Activated B cell treated with CpG ODN at 0.5 μM for 24 hours (primary cell): ENCODE data around the gene TMC4. TPM values are rescaled to one million over a fixed set of nuclear protein-coding genes. Genes with fewer than 3 reads are reported as not detected.
A peak's percentile ranks its signal among the peaks of the same experiment; 100 is the strongest.

Source experiments
- ATAC-seq: fragments of 200-7000 bp; cut with Tn5 transposase; one replicate; pipeline ENCODE4 v1.10.0; 2021; ENCODE audit warnings: low read depth, mild to moderate bottlenecking, moderate library complexity
- CTCF ChIA-PET: fragments of 350-600 bp; sonication (Branson Sonifier 250); formaldehyde crosslinking; loops from one replicate; lab custom pipeline; 2021; ENCODE audit warnings: antibody characterized with exemption; lab: Charles Lee
- POLR2A ChIA-PET: fragments of 350-600 bp; sonication (Branson Sonifier 250); formaldehyde crosslinking; loops from one replicate; lab custom pipeline; 2021; ENCODE audit warnings: antibody characterized with exemption; lab: Charles Lee
- DNase-seq: peaks from one replicate; pipeline ENCODE4 v3.0.0; 2022
- H3K27ac Mint-ChIP-seq: one replicate; pipeline ENCODE4 v1.8.0; 2020; ENCODE audit warnings: mixed read lengths
- H3K27me3 Mint-ChIP-seq: one replicate; pipeline ENCODE4 v1.8.0; 2021; ENCODE audit warnings: mixed read lengths
- H3K36me3 Mint-ChIP-seq: one replicate; pipeline ENCODE4 v1.8.0; 2021; ENCODE audit warnings: low read depth, mixed read lengths
- H3K4me1 Mint-ChIP-seq: one replicate; pipeline ENCODE4 v1.8.0; 2021; ENCODE audit warnings: mixed read lengths
- H3K4me3 Mint-ChIP-seq: one replicate; pipeline ENCODE4 v1.8.0; 2020; ENCODE audit warnings: mild to moderate bottlenecking, mixed read lengths
- H3K9me3 Mint-ChIP-seq: one replicate; pipeline ENCODE4 v1.8.0; 2020; ENCODE audit warnings: mixed read lengths
- intact Hi-C: fragments of 100-400 bp; cut with micrococcal nuclease; formaldehyde crosslinking; loops from one replicate; pipeline ENCODE4 v1.15.1; 2024
- total RNA-seq: library from RNA; stranded (reverse); gene quantifications from 2 replicates; pipeline ENCODE4 v1.2.3, GENCODE V29; 2022
- TF ChIP-seq, protein P1 (sequence below): fragments of 200-600 bp; IDR thresholded peaks from one replicate; pipeline ENCODE4 v1.8.0; 2022; ENCODE audit warnings: antibody characterized with exemption, mild to moderate bottlenecking

The TMC4 gene
- total RNA-seq, 1 donor from 2014 or later = not detected

DNA sequence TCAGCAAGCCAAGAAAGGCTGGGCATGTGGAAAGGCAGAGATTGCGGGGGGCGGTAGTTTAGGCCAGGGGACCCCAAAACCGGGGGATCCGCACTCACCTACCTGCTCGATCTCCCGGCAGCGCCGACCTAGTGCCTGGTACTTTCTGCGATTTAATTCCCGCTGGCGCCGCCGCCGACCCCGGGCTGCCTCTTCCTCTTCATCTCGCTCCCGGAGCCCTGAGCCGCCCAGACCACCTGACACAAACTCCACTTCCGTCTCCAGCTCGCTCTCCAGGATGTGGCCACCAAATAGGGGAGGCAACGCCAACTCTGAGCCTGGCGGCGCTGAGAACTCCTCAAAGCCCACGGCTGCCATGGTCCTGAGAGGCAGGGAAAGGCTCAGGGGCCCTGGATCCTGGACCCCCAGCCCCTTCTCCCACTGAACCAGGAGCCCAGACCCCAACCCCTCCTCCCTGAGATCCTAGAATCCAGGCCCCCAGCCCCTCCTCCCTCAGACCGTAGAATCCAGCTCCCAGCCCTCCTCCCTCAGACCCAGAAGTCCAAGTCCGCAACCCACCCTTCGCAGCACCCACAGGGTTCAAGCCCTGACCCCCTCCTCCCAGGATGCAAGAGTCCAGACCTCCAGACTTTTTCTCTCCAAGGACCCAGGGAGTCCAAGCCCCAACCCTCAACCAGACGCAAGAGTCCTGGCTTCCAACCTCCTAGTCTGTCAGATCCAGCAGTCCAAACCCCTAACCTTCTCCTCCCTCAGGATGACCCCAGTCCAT, 58.4 kb downstream of the TMC4 start:
- H3K27ac Mint-ChIP-seq = peak overlapping the region; percentile 98
- peaks cover 42% of the 10 kb centered on the region for H3K36me3 Mint-ChIP-seq
- H3K9me3 Mint-ChIP-seq = no peaks in the 10 kb centered on the region
- intact Hi-C loops = loop anchor here (1.0 to 5.0 kb wide), 8 partner anchors 12 to 1293 kb away; partner anchors contain the start of genes CNOT3, LENG1, LENG8 and MYADM
- DNase-seq (no peak), ATAC-seq (no peak)
- TF ChIP-seq, protein P1, sequence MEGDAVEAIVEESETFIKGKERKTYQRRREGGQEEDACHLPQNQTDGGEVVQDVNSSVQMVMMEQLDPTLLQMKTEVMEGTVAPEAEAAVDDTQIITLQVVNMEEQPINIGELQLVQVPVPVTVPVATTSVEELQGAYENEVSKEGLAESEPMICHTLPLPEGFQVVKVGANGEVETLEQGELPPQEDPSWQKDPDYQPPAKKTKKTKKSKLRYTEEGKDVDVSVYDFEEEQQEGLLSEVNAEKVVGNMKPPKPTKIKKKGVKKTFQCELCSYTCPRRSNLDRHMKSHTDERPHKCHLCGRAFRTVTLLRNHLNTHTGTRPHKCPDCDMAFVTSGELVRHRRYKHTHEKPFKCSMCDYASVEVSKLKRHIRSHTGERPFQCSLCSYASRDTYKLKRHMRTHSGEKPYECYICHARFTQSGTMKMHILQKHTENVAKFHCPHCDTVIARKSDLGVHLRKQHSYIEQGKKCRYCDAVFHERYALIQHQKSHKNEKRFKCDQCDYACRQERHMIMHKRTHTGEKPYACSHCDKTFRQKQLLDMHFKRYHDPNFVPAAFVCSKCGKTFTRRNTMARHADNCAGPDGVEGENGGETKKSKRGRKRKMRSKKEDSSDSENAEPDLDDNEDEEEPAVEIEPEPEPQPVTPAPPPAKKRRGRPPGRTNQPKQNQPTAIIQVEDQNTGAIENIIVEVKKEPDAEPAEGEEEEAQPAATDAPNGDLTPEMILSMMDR = no peak
- peaks cover 36% of the 10 kb centered on the region for H3K4me1 Mint-ChIP-seq
- ChIA-PET CTCF (interaction anchor here (0.6 to 1.0 kb wide), 2 partner anchors 22 to 23 kb away, joined by 3 to 4 read pairs; partner anchors contain the start of gene CNOT3), POLR2A (interaction anchor here (0.5 to 3.1 kb wide), 16 partner anchors 8 to 1485 kb away, joined by 3 to 61 read pairs (median 4); partner anchors contain the start of genes CNOT3, FIZ1, LENG1 and LENG8)
- no peaks in the 10 kb centered on the region for H3K27me3 Mint-ChIP-seq
- H3K4me3 Mint-ChIP-seq = peak overlapping the region; percentile 94

Other genes starting within 250 kb of the TMC4 start
- gene CACNG8, start 210.2 kb downstream of the TMC4 start, total RNA-seq = not detected in 2 replicates
- not detected in 2 replicates for gene CACNG6, start 181.5 kb downstream of the TMC4 start, total RNA-seq
- not detected in 2 replicates for gene VSTM1, start 109.3 kb downstream of the TMC4 start, total RNA-seq
- gene TARM1, start 91.8 kb downstream of the TMC4 start, total RNA-seq = not detected in 2 replicates
- 0.16 TPM in 1 of 2 replicates, not detected in the other for gene OSCAR, start 72.4 kb downstream of the TMC4 start, total RNA-seq
- 94.7 and 96.1 TPM in 2 replicates for gene NDUFA3, start 70.3 kb downstream of the TMC4 start, total RNA-seq
- gene TFPT, start 57.5 kb downstream of the TMC4 start, total RNA-seq = 16.6 and 17.9 TPM in 2 replicates
- 78.9 and 79.3 TPM in 2 replicates for gene PRPF31, start 57.4 kb downstream of the TMC4 start, total RNA-seq
- gene CNOT3, start 35.4 kb downstream of the TMC4 start, total RNA-seq = 53.2 and 64.6 TPM in 2 replicates
- gene LENG1, start 13.4 kb downstream of the TMC4 start, total RNA-seq = 8.3 and 8.4 TPM in 2 replicates
- 15.2 and 21.4 TPM in 2 replicates for gene MBOAT7, start 16.4 kb upstream of the TMC4 start, total RNA-seq
- gene TSEN34, start 18.1 kb upstream of the TMC4 start, total RNA-seq = 15.0 and 19.4 TPM in 2 replicates
- 1,946 and 2,185 TPM in 2 replicates for gene RPS9, start 27.7 kb upstream of the TMC4 start, total RNA-seq
- gene LILRB3, start 49.8 kb upstream of the TMC4 start, total RNA-seq = 0.37 and 1.1 TPM in 2 replicates
- gene LILRA6, start 69.6 kb upstream of the TMC4 start, total RNA-seq = not detected in 2 replicates
- gene LILRB5, start 84.1 kb upstream of the TMC4 start, total RNA-seq = 0.24 and 0.38 TPM in 2 replicates
- gene LILRB2, start 108.0 kb upstream of the TMC4 start, total RNA-seq = 7.6 and 7.9 TPM in 2 replicates
- 1.3 and 1.9 TPM in 2 replicates for gene LILRA5, start 140.0 kb upstream of the TMC4 start, total RNA-seq
- gene LILRA4, start 166.0 kb upstream of the TMC4 start, total RNA-seq = 26.3 and 26.6 TPM in 2 replicates
- gene LAIR1, start 191.8 kb upstream of the TMC4 start, total RNA-seq = 30.5 and 31.0 TPM in 2 replicates
- gene TTYH1, start 242.3 kb upstream of the TMC4 start, total RNA-seq = not detected in 2 replicates